Left renal pelvis (tissue), 4 donors: ENCODE results near the gene CHRNB1. TPM values are rescaled to one million over a fixed set of nuclear protein-coding genes. Genes with fewer than 3 reads are reported as not detected.

Experiments
- DNase-seq, 4 donors: peaks; one replicate each; pipeline ENCODE4 v3.0.0-alpha.2; 2013; ENCODE audit warnings: low read depth in 4 of 4, low spot score in 3 of 4
- polyA plus RNA-seq, 4 donors: library from polyadenylated mRNA; unstranded; fragments of 120-200 nt; gene quantifications; one replicate each; pipeline ENCODE4 v1.2.1, GENCODE V29; 2013; ENCODE audit not compliant: insufficient read length in 4 of 4

Gene CHRNB1
- polyA plus RNA-seq, 4 donors, result 9.0 to 15.1 (median 9.8) TPM

GRCh38 chr17:7436556-7437368 lies 8.1 kb upstream of the CHRNB1 start:
- DNase-seq, result peak in 1 of 4 donors; percentile 71

DNA sequence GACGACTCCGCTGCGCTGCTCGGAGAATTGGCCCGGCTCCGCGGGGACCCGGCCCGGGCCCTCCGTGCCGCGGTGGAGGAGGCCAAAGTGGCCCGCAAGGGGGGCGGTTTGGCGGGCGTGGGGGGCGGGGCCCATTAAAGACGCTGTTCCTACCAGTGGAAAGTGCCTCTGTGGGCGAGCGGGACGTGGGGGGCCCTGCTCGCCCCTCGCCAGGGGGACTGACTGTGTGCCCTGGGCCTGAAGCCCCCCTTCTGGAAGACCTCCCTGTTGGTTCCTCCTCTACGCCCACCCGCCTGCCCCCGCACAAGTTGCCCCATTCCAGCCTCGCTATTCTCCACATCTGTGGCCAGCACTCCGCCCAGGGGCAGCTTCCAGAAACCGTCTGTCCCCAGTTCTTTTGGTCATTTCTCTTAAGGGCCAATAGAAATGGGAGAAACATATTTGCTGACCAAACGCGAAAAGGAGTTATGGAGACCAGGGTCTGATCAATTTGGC lies 7.4 kb upstream of the CHRNB1 start:
- no peak for DNase-seq

DNA sequence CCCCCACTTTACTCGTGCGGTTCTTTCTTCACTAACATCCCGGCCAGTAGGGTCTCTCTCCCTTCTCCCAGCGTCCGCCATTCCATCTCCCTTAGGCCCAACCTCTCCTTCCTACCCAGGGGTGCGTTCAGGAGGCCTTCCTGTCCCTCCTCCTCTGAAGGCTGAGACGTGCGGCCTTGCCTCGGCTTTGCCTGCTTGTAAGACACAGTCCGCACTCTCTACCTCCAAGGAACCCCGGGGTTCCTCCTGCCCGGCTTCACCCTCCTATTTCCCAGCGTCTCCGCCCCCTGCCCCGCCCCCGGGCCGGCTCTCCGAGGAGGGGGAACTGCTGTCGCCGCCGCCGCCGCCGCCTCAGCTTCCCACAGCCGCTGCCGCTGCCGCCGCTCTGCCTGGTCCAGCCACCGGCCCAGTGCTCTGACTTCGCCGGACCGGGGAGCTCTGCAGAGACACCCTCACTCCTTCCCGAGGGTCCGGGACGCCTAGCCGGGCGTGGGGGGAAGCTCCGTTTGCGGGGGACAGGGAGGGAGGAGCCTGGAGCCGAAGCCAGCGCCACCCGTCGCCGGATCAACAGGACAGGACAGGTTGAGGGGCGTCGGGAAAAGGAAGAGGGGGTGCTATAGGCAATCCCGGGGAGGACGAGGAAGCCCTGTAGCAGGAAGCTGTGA lies 6.8 kb upstream of the CHRNB1 start:
- peak in 1 of 4 donors; percentile 24 for DNase-seq

- DNase-seq, result no peak
Measured at GRCh38 chr17:7438656-7439460, 6.0 kb upstream of the CHRNB1 start.

DNA sequence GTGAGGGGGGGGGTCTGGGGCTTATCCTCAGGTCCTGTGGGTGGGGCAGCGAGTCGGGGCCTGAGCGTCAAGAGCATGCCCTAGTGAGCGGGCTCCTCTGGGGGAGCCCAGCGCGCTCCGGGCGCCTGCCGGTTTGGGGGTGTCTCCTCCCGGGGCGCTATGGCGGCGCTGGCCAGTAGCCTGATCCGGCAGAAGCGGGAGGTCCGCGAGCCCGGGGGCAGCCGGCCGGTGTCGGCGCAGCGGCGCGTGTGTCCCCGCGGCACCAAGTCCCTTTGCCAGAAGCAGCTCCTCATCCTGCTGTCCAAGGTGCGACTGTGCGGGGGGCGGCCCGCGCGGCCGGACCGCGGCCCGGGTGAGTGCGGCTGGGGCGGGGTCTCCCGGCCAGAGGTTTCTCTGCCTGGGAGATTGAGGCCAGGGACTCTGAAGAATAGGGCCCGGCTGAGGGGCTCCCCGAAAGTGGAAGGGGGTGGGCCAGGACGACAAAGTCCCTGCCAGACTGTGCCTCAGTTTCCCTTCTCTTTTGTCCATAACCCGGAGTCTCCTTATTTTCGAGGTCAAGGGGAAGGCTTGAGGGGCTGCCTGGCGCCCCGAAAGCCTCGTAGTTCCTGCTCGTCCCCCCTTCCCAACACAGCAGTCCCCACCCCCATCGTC lies 5.3 kb upstream of the CHRNB1 start, which contains the start of gene FGF11:
Gene FGF11, plus strand, starts transcription at position 51 of the 651 bp plus-strand sequence. Its CDS starts 109 bp downstream, at position 160.
- no peak for DNase-seq

- peak in 1 of 4 donors; percentile 36 for DNase-seq
Measured at GRCh38 chr17:7440113-7440833, 4.6 kb upstream of the CHRNB1 start.

GRCh38 chr17:7440834-7441195 lies 4.0 kb upstream of the CHRNB1 start:
- peak in 1 of 4 donors; percentile 14 for DNase-seq

DNA sequence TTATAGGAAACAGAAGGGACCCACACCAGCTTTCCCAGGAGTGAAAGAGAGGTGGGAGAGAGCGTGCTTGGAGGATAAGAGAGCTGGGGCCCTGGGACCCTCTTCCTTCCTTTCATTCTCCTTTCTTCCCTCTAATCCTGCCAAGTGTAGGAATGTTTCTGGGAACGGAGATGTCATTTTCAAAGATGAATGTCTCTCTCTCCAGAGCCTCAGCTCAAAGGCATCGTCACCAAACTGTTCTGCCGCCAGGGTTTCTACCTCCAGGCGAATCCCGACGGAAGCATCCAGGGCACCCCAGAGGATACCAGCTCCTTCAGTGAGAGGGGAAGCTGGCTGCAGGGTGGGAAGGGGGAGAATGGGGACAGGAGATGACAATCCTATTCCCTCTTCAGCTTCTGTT lies 3.6 kb upstream of the CHRNB1 start:
- DNase-seq, result no peak

DNA sequence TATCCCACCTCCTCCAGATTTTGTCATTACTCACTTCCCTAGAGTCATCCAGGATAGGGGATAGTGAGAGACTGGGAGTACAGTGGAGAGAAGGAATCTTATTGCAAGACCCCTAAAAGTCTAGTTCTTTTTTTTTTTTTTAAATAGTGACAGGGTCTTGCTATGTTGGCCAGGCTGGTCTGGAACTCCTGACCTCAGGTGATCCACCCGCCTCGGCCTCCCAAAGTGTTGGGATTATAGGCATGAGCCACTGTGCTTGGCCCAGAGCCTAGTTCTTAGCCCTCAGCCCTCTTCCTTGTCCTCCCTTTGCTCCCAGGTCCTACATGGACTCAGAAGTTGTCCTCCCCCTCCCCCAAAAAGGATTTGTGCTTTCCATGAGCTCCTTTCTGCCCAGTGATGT lies 2.7 kb upstream of the CHRNB1 start:
- no peak for DNase-seq

DNA sequence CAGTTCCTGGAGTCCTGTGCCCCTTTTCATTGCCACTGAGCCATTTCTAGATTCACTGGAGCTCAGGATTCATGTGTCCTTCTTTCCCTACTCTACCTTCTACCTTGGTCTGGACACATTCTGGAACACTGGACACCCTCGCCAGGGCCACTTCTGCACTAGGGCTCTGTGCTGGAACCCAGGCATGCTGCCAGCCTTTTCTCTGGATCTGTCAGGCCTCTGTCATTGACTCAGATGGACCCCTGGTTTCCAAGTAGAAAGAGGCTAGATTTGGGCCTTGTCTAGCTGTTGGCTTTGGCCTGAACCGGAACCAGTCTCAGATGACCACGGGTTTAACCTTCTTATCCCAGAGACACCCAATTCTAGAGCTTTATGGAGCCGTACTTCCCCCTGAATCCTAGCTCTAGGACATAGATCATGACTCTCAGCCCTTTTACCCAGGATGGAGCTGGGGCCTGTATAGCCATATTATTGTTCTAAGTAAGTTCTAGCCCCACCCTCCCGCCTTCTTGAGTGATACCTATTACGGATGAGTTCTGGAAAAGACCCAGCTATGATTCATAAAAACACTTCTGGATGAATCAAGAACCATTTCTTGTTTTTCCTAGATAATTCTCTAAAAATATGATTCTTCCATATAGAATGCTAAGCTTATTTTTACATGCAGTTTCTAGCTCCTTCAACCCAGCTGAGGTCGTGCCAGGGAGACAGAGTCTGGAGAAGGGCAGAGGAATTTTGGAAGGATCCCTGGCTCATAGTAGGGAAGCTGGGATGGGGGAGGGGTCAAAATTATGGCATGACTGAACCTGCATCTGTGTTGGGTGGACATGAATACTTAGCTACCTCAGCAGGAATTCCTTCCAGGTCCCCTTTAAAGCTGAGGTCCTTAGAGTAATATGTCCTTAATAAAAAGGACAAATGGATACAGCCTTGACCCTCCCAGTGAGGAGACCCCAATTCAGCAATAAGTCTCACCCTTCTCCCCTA lies 1.1 kb upstream of the CHRNB1 start:
- no peak for DNase-seq

GRCh38 chr17:7445619-7445968 lies 733 bp downstream of the CHRNB1 start:
- DNase-seq, result no peak

GRCh38 chr17:7448461-7448860 lies 3.6 kb downstream of the CHRNB1 start:
- DNase-seq, result no peak

DNA sequence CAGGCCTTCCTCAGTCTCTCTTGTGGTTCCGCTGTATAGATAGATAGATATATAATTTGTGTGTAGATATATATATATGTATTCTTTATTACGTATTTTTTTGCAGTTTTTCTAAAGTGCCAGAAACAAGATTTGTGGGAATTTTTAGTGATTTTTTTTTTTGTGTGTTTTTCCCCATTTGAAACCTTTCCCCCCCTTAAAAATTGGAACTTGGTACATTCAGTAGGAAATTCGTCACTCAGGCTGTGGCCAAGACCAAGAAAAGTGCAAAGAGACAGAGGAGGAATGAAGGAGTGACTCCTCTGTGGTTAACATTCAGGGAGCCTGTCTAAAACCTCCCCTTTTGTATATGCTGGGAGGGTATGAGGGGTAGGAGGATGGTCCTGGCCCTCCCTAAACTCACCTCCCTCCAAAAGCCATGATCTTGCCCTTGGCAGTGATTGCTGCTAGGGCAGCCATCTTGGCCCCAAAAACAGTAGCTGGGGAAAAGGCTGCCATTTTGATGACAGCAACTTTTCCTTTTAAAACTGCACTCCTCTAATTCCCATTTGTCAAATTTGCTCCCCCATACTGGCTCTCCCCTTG lies 15.2 kb downstream of the CHRNB1 start:
- no peak for DNase-seq

DNA sequence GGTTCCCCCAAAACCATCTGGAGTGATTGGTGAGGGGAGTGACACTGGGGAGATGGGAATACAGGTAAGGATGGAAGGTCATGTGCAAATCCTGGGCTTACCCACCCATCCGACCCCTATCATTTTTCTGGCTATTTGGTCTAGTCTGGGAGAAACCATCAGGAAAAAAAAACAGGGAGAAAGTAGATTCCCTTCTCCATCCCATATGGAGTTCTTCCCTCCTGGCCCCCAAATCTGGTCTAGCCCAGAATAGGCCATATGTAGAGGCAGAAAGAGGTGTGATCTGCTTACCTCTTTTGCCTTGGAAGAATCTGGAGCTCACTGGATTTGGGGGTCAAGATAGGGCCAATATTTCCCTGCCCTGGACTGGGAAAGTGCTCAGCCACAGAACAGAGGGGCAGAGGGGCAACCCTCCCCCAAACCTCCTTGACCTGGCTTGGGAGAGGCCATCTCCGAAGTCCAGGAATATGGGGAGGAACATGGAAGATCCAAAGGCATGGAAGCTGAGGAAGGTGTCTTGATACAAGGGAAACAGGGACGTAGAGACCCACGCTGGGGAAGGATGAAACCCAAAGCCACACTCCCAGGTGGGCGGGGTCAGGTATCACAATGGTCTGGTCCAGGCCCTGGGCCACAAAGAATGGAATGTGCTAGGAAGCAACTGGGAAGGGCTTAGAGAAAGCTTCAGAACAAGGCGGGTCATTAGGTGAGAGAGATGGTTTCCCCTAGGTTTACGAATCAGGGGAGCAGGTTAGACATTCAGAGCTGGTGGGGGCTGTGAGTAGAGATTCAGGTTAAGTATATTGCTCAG lies 16.2 kb downstream of the CHRNB1 start:
- no peak for DNase-seq

DNA sequence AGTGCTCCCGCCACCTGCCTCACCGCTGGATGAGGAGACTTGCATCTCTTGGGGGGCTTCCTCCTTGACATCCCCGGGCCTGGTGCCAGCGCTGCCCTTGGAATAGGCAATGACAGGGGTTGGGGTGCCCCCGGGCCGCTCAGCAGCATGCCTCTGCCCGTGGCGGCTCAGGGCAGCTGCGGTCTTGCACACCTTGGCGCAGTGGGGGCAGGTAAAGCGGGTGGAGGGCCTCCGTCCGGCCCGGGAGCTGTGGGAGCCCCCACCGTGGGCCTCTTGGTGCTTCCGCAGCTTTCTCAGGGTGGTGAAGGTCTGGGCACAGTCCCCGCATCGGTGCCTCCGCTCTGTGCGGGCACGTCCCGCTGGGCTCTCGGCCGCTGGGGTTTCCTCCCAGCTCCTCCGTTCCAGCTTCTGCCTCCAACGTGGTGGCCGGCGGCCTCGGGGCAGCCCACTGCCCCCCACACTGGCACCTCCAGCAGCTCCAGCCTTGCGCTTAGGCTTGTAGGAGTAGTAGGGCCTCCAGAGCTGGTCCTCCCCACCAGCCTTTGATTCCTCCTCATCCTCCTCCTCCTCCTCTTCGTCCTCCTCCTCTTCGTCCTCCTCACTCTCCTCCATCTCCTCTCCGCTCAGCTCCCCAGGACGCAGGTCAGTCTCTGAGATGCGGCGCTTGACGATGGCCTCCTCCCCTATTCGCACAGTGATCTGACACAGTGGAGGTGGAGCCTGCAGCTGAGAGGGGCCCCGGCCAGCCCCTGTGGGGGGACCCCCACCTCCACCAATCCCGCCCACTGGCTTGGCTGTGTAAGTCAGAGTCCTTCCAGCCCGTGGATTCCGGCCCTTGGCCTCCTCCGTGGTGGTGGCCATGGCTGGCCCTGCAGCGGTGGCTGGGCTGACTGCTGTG lies 17.9 kb downstream of the CHRNB1 start:
- no peak for DNase-seq

GRCh38 chr17:7463372-7463846 lies 18.5 kb downstream of the CHRNB1 start:
- no peak for DNase-seq
